Activated CD4-positive, alpha-beta T cell treated with anti-CD3 and anti-CD28 coated beads, Interleukin-2, amount 10 ng/mL, durations not matched to agents 24 days and 14 days (primary cell): ENCODE results near the gene DNAAF8. TPM values are rescaled to one million over a fixed set of nuclear protein-coding genes. Genes with fewer than 3 reads are reported as not detected.

Experiments
- DNase-seq: peaks from one replicate; pipeline ENCODE4 v3.0.0; 2022
- H3K27ac Mint-ChIP-seq: one replicate; pipeline ENCODE4 v1.8.0; 2022; ENCODE audit warnings: mild to moderate bottlenecking, mixed read lengths
- H3K27me3 Mint-ChIP-seq: one replicate; pipeline ENCODE4 v1.8.0; 2022; ENCODE audit warnings: mixed read lengths
- H3K36me3 Mint-ChIP-seq: one replicate; pipeline ENCODE4 v1.8.0; 2022; ENCODE audit warnings: low read depth, mild to moderate bottlenecking, mixed read lengths
- H3K4me1 Mint-ChIP-seq: one replicate; pipeline ENCODE4 v1.8.0; 2021; ENCODE audit warnings: mixed read lengths
- H3K4me3 Mint-ChIP-seq: one replicate; pipeline ENCODE4 v1.8.0; 2022; ENCODE audit warnings: mild to moderate bottlenecking, moderate library complexity, mixed read lengths
- H3K9me3 Mint-ChIP-seq: one replicate; pipeline ENCODE4 v1.8.0; 2021; ENCODE audit warnings: mixed read lengths
- intact Hi-C: fragments of 100-400 bp; cut with micrococcal nuclease; formaldehyde crosslinking; loops from one replicate; pipeline ENCODE4 v1.15.1; 2023
- total RNA-seq: library from RNA; stranded (reverse); gene quantifications from 2 replicates; pipeline ENCODE4 v1.2.3, GENCODE V29; 2022

The DNAAF8 gene
- total RNA-seq, 1 donor from 2014 or later = not detected

DNA sequence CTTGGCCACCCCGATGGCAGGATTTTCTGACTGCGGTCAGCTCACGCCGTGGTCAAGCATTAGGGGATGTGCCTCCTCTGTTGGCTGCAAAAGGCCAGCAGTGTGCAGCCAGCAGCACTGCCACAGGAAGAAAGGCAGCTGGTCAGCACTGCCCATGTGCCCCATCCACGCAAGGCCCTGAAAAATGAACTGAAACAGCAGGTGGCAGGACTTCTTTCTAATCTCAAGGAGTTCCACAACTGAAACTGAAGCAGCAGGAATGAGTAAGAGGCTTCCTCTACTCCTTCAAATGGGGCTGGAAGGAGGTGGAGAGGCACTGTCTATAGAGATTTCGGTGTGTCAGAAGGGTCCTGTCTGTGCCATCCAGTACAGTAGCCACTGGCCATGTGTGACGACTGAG is 29.5 kb downstream of the DNAAF8 start:
- Mint-ChIP-seq H3K27ac (no peak overlapping the region), H3K9me3 (no peaks in the 10 kb centered on the region), H3K27me3 (no peaks in the 10 kb centered on the region), H3K4me1 (peaks cover 27% of the 10 kb centered on the region), H3K36me3 (peaks cover 22% of the 10 kb centered on the region), H3K4me3 (no peak overlapping the region)
- intact Hi-C loops = loop anchor here (10.0 kb wide), 1 partner anchor 99 kb away; no protein-coding TSS in a partner anchor
- DNase-seq = no peak

DNA sequence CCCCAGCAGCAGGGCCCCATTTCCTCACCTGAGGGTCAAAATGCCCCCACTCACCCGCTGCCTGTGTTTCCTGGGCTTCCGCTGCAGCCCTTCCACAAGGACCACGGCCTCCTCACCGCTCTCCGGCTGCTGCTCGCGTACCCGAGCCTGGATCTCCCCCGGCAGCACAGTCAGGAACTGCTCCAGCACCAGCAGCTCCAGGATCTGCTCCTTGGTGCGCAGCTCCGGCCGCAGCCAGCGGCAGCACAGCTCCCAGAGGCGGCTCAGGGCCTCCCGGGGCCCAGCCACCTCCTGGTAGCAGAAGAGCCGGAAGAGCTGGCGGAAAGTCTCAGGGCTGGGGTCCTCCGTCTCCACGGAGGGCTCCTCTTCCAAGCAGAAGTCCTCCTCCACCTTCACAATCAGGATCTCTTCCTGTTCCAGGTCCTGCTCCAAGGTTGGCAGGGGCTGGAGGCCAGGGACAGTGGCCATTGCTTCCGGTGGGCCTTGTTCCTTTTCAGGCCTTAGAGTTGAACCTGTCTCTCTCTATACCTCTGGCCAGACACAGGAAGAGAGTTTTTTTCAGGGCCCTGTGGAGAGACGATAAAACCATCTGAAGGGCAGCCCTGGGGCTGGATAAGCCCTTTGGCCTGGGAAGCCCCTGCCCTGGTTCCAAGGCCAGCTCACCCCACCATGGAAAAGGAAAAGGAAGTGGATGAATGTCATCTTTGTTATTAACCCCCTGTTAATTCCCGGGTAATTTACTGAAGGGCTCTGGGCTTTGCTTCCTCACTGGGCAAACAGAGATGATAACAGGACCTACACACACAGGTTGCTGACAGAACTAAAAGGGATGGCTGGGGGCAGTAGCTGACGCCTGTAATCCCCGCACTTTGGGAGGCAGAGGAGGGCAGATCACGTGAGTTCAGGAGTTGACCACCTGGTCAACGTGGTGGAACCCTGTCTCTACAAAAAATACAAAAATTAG is 31.5 kb downstream of the DNAAF8 start:
- Mint-ChIP-seq H3K27ac (peak overlapping the region; percentile 88), H3K27me3 (no peaks in the 10 kb centered on the region), H3K4me3 (peak overlapping the region; percentile 90), H3K9me3 (no peaks in the 10 kb centered on the region), H3K4me1 (peaks cover 26% of the 10 kb centered on the region), H3K36me3 (peaks cover 11% of the 10 kb centered on the region)
- intact Hi-C loops = loop anchor here (2.0 to 10.0 kb wide), 3 partner anchors 101 to 193 kb away; partner anchors contain the start of gene SEC14L5
- DNase-seq = no peak

DNA sequence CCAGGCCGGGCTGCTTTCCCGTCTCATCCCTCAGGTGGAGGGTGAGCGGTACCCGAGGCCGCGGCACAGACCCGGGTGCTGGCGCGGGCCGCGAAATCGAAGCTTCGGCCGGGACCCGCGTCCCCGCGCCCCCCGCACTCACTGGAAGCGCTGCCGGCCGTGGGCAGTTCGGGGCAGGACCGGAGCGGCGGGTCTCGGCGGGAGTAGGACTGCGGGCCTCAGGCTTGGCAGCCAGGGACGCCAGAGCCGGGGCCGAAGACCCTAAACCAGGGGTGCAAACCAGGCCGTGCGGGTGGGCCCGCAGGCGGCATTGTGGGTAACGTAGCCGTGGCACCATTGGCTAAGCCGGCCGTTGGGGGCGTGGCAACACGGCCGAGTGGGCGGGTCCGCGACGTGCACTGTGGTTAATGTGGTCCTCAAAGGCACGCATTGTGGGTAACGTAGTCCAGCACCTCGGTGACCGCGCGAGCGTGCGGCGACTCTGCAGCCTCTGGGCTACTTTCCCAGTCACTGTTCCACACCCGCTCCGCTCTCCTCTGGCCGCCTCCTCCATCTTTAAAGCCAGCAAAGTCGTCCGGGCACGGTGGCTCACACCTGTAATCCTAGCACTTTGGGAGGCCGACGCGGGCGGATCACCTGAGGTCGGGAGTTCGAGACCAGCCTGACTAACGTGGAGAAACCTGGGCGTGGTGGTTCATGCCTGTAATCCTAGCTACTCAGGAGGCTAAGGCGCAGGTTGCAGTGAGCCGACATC is 32.7 kb downstream of the DNAAF8 start, which contains the start of gene ZNF500:
Gene ZNF500 (minus strand): TSS at position 288 of the 754 bp plus-strand sequence. CDS start 1,184 bp downstream, outside the sequence.
- intact Hi-C loops = loop anchor here (1.0 to 10.0 kb wide), 4 partner anchors 33 to 192 kb away; partner anchors contain the start of genes ANKS3, DNAAF8 and SEC14L5
- Mint-ChIP-seq H3K27me3 (no peaks in the 10 kb centered on the region), H3K9me3 (no peaks in the 10 kb centered on the region), H3K36me3 (peaks cover 7% of the 10 kb centered on the region), H3K4me3 (peak within 1 kb of the TSS; percentile 96), H3K27ac (peak within 1 kb of the TSS; percentile 91), H3K4me1 (peaks cover 26% of the 10 kb centered on the region)
- peak; percentile 100 for DNase-seq

DNA sequence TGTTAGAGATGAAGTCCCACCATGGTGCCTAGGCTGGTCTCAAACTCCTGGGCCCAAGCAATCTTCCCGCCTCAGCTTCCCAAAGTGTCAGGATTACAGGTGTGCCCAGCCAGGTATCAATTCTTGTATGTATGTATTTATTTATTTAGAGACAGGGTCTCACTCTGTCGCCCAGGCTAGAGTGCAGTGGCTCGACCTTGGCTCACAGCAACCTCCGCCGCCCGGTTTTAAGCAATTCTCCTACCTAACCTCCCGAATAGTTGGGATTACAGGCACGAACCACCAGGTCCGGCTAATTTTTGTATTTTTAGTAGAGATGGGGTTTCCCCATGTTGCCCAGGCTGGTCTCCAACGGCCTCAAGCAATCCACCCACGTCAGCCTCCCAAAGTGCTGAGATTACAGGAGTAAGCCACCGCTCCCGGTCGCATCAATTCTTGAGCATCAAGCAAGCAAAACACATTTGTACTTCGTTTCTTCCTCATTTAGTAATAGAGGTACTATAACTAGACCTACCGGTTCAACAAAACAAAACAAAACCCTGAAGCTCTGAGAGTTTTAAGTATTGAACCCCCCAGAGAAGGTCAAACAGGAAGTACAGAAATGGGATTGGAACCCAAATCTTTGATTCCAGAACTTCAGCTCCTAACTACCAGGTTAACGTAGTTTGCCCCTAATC is 33.7 kb downstream of the DNAAF8 start:
- peak overlapping the region; percentile 91 for H3K27ac Mint-ChIP-seq
- peaks cover 24% of the 10 kb centered on the region for H3K4me1 Mint-ChIP-seq
- no peaks in the 10 kb centered on the region for H3K27me3 Mint-ChIP-seq
- peaks cover 5% of the 10 kb centered on the region for H3K36me3 Mint-ChIP-seq
- DNase-seq = peak; percentile 66
- no peaks in the 10 kb centered on the region for H3K9me3 Mint-ChIP-seq
- peak overlapping the region; percentile 96 for H3K4me3 Mint-ChIP-seq
- intact Hi-C loops = loop anchor here (1.0 to 10.0 kb wide), 5 partner anchors 34 to 191 kb away; partner anchors contain the start of genes ANKS3, DNAAF8, ROGDI and SEC14L5

DNA sequence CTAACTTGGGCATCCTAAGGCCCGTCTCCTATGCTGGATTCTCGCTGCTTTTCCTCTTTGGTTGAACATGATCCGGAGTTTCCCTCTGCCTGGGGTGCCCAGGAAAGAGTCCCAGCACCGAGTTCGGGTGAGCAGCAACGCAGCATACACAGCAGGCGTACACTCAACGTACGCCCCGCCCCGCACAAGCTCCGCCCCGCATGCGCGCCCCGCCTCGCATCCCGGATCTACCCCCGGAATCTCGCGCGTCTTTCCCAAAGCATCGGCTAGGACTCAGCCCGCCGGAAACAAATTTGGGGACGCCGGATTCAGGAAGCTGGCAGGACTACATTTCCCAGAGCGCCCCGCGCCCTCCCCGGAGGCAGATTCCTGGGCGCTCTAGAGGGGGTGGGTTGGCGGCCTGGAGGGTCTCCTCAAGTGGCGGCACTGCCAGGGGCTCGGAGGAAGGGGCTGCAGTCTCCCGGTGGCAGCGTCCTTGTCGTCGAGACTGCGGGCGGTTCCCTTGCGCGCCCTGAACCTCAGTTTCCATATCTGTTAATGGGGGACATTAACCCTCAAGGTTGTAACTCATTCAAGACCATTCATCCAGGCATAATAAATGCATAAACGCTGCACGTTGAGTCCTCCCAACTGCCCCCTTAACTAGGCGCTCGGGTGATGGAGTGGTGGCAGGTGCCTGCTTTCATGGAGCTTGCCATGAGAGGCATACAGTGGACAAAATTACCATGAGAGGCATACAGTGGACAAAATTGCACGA is 34.4 kb downstream of the DNAAF8 start:
- peaks cover 24% of the 10 kb centered on the region for H3K4me1 Mint-ChIP-seq
- H3K27me3 Mint-ChIP-seq = no peaks in the 10 kb centered on the region
- DNase-seq = peak; percentile 97
- intact Hi-C loops = loop anchor here (1.0 to 10.0 kb wide), 2 partner anchors 34 to 104 kb away; partner anchors contain the start of gene ROGDI
- peak overlapping the region; percentile 96 for H3K4me3 Mint-ChIP-seq
- H3K27ac Mint-ChIP-seq = peak overlapping the region; percentile 91
- no peaks in the 10 kb centered on the region for H3K9me3 Mint-ChIP-seq
- peaks cover 4% of the 10 kb centered on the region for H3K36me3 Mint-ChIP-seq

DNA sequence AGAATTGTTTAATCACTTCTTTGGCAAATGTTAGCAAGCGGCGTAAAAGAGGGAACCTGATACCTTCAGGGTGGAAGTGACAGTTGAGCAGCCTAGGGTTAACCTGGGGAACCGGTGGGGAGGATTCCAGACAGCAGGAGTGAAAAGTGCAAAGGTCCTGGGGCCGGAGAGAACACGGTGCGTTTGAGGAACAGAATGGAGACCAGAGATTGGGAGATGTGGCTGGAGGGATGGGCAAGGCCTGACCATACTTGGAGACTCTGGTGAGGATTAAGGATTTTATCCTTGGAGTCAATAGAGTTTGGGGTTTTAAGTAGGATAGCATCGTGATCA is 34.9 kb downstream of the DNAAF8 start:
- DNase-seq = no peak
- intact Hi-C loops = loop anchor here (10.0 kb wide), 1 partner anchor 104 kb away; no protein-coding TSS in a partner anchor
- Mint-ChIP-seq H3K36me3 (peaks cover 4% of the 10 kb centered on the region), H3K9me3 (no peaks in the 10 kb centered on the region), H3K4me3 (peak overlapping the region; percentile 96), H3K27me3 (no peaks in the 10 kb centered on the region), H3K27ac (no peak overlapping the region), H3K4me1 (peaks cover 24% of the 10 kb centered on the region)

DNA sequence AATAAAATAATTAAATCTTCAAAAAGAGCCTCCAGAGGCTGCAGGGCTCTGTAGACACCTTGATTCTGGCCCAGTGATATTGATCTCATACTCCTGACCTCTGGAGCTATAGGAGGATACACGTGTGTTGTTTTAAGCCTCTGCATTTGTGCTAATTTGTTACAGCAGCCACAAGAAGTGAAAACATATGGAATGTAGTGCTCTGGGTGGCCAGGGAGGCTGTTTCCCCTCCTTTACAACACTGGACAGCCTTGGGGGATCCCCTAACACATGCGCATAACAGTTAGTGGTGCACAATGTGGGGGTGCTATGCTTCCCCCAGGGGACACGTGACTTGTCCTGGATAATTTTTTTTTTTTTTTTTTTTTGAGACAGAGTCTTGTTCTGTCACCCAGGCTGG is 37.3 kb downstream of the DNAAF8 start:
- Mint-ChIP-seq H3K27ac (no peak overlapping the region), H3K36me3 (peaks cover 1% of the 10 kb centered on the region), H3K4me1 (peaks cover 14% of the 10 kb centered on the region), H3K9me3 (no peaks in the 10 kb centered on the region), H3K4me3 (no peak overlapping the region), H3K27me3 (no peaks in the 10 kb centered on the region)
- intact Hi-C loops = no loop called here
- no peak for DNase-seq

DNA sequence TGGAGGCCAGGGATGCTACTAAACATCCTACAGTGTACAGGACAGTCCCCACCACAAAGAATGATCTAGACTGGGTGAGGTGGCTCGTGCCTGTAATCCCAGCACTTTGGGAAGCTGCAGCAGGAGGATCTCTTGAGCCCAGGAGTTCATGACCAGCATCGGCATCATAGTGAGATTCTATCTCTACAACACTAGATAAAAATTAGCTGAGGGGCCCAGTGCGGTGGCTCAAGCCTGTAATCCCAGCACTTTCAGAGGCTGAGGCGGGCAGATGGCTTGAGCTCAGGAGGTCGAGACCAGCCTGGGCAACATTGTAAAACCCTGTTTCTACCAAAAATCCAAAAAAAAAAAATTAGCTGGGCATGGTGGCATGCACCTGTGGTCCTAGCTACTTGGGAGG is 38.0 kb downstream of the DNAAF8 start:
- Mint-ChIP-seq H3K27ac (no peak overlapping the region), H3K27me3 (no peaks in the 10 kb centered on the region), H3K4me1 (peaks cover 11% of the 10 kb centered on the region), H3K4me3 (no peak overlapping the region), H3K9me3 (no peaks in the 10 kb centered on the region), H3K36me3 (peaks cover 1% of the 10 kb centered on the region)
- no peak for DNase-seq
- intact Hi-C loops = no loop called here

DNA sequence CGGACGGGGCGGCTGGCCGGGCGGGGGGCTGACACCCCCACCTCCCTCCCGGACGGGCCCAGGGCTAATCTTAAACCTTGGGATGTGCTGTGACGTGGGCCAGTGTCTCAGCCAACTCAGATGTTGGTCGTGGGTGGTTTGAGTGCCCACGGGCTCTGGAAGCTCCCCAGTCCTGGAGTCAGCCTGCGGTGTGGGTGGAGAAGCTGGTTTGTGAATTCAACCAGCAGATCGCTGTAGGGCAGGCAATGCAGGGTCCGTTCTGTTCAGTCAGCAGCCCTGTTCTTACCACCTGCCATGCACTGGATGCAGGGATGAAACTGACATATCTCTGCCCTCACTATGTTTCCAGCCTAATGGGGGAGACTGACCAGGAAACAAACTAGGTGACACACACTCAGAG is 40.7 kb downstream of the DNAAF8 start:
- intact Hi-C loops = no loop called here
- H3K36me3 Mint-ChIP-seq = no peaks in the 10 kb centered on the region
- no peak overlapping the region for H3K4me3 Mint-ChIP-seq
- no peaks in the 10 kb centered on the region for H3K4me1 Mint-ChIP-seq
- no peak overlapping the region for H3K27ac Mint-ChIP-seq
- no peaks in the 10 kb centered on the region for H3K27me3 Mint-ChIP-seq
- no peaks in the 10 kb centered on the region for H3K9me3 Mint-ChIP-seq
- DNase-seq = no peak

DNA sequence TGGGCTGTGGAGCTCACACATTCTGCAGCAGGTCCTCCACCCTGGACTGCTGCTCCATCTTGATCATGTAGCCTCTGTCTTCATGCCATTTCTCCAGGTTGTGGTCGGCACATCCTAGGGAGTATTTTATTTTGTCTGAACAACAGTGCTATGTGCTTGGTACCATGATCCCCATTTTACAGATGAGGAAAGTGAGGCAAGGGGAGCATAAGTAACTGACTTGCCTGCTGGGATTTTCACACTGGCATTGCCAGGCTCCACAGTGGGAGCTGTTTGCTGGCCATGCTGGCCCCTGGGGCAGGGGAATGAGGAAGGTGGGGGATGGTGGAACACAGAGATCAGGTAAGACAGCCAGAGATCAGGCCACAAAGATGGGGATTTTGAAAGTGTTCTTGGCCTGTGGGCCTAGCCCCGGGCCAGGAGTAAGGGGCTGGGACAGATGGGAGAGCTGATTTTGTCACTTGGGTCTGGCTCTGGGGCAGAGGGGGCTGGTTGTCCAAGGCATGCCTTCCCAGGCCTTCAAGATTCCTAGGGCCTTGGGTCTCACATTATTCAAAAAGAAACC is 41.9 kb downstream of the DNAAF8 start:
- no peaks in the 10 kb centered on the region for H3K36me3 Mint-ChIP-seq

DNA sequence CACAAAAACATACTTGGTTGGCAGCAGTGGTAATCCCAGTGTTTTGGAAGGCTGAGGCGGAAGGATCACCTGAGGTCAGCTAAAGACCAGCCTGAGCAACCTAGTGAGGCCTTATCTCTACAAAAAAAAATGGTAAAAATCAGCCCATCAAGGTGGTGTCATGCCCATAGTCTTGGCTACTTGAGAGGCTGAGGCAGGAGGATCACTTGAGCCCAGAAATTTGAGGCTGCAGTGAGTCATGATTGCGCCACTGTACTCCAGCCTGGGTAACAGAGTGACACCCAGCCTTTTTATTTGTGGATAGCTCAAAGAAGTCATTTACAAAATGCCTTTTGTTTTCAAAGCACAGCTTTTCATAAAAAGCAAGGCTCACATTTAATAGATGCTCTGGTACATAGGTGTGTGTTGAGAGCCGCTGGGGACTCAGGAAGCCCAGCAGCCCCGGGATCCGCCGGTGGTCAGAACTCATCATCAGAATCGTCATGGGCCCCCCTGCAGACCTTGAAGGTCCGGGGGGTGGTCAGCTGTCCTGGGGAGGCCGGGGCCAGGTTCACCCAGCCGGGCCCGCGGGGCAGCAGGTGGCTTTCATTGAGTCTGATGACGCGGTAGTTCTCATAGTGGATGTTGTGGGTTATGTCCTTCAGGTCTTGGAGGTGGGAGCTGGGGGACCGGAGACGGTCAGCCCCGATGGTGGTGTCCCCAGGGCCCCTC is 43.2 kb downstream of the DNAAF8 start:
- intact Hi-C loops = no loop called here
- Mint-ChIP-seq H3K9me3 (no peaks in the 10 kb centered on the region), H3K4me3 (no peak overlapping the region), H3K4me1 (no peaks in the 10 kb centered on the region), H3K36me3 (no peaks in the 10 kb centered on the region), H3K27me3 (no peaks in the 10 kb centered on the region), H3K27ac (no peak overlapping the region)
- DNase-seq = no peak

More for the DNA sequence above, 41.9 kb downstream of the DNAAF8 start:
- H3K4me3 Mint-ChIP-seq = no peak overlapping the region
- H3K9me3 Mint-ChIP-seq = no peaks in the 10 kb centered on the region
- H3K27ac Mint-ChIP-seq = no peak overlapping the region
- no peak for DNase-seq
- intact Hi-C loops = no loop called here
- H3K4me1 Mint-ChIP-seq = no peaks in the 10 kb centered on the region
- no peaks in the 10 kb centered on the region for H3K27me3 Mint-ChIP-seq

DNA sequence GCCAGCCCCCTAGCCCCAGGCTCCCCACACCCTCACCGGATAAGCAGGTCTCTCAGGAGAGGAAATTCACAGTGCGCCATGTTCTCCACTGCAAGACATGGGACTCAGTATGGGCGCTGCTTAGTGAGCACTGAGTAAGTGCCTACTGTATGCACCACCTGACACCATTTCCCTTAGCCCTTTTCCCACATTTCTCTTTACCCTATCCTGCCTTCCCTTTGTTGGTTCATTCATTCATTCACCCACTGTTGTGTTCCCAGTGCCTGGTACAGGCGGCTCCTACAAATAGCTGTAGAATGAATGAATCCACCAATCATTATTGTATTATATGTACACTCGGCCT is 43.7 kb downstream of the DNAAF8 start:
- Mint-ChIP-seq H3K27ac (no peak overlapping the region), H3K27me3 (no peaks in the 10 kb centered on the region), H3K9me3 (no peaks in the 10 kb centered on the region), H3K4me1 (no peaks in the 10 kb centered on the region), H3K4me3 (no peak overlapping the region), H3K36me3 (no peaks in the 10 kb centered on the region)
- intact Hi-C loops = no loop called here
- DNase-seq = no peak
